Head of caudate nucleus (tissue), 42 donors: Measurements from ENCODE around the gene F8.
"Not testable (repeated sequence)": the region's sequence is repeated elsewhere in the genome, so short reads cannot be mapped to it uniquely, and the experiment has no call there.

Experiments used
- DNase-seq, 42 donors: peaks; one replicate each; pipeline versions ENCODE4 v3.0.0 to v3.0.0-alpha.2; 2020 to 2021; ENCODE audit warnings: mixed read lengths in 7 of 42
- intact Hi-C: fragments of 100-400 bp; cut with DNase I; formaldehyde crosslinking; loops from one replicate; pipeline ENCODE4 v1.15.0; 2022

Gene F8

GRCh38 chrX:155046811-155047528 lies 24.4 kb upstream of the F8 start:
- DNase-seq = no peak
- intact Hi-C loops = no loop called here

DNA sequence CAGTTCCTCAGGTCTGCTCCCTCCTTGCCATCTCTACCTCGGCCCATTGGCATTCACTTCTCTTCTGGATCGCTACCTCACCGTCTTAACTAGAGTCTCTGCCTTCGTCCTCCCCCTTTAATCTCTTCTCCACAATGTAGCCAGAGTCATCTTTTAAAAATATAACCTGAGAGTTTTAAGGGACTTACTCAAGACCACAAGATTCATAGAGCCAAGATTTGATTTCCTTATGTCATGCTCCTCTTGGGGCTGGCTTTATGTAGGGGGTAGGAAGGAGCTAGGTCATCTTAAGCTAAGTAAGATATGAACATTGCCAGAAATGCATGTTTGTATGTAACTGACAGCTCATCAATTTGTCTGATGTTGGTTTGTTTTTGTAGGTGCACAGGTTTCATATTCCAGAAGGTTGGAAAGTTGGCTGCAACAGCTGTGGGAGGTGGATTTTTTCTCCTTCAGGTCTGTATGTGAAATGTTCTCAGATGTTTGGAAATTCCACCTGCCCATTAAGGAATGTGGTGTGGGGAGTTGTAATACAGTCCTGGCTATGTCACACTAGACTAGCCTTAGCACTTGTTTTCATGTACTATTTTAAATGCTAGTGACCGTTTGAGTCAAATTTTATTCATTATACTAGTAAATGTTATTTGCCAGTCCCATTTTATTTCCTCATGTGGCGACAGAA lies 23.7 kb upstream of the F8 start:
- no peak for DNase-seq
- intact Hi-C loops = no loop called here

DNA sequence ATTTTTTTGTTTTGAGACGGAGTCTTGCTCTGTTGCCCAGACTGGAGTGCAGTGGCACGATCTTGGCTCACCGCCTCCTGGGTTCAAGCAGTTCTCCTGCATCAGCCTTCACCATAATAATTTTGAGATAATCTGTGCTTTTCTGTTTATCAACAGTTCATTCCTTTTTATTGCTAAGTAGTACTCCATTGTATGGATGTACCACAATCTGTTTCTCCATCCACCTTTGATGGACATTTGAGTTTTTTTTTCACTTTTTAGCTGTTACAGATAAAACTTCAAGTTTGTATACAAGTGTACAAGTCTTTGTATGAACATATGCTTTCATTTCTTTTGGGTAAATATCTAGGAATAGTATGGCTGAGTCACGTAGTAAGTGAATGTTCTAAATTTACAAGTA lies 13.2 kb upstream of the F8 start:
- no peak for DNase-seq
- intact Hi-C loops = no loop called here

DNA sequence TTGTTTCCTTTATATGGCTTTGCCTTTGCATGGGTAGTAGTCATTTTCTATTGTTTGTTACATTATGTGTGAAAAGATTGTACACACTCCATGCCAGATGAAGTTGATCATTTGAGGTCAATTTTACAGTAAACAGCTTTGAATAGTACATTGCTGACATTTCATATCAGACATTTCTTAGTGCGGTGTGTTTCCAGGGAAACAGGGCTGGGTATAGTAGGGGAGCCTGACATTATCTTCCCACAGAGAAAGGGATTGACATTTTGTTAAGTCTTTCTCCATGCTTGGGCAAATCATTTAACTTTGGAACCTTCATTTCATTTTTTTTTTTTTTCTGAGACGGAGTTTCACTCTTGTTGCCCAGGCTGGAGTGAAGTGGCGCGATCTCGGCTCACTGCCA lies 9.1 kb upstream of the F8 start:
- intact Hi-C loops = no loop called here
- peak in 1 of 42 donors; percentile 15 for DNase-seq

GRCh38 chrX:155028877-155029291 lies 6.4 kb upstream of the F8 start:
- no peak for DNase-seq
- intact Hi-C loops = no loop called here

DNA sequence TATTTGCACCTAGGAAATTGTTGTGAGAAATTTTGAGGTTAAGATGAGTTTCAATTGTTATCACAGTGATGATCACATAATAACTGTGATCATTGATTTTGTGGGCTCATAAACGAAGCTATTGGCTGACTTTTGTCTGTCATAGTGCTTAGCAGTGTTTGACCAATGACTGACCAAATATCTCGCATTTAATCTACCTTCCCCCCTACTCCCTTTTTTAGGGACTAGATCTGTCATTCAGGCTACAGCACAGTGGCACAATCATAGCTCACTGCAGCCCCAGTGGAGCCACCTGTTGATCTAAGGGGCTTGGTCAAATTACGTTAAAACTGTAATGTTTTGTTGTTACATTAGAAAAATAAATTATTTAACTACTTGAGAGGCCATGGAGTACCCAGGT lies 5.6 kb upstream of the F8 start:
- no peak for DNase-seq
- intact Hi-C loops = no loop called here

GRCh38 chrX:155027509-155028066 lies 5.1 kb upstream of the F8 start:
- intact Hi-C loops = no loop called here
- DNase-seq = peak in 1 of 42 donors; percentile 36

- intact Hi-C loops = no loop called here
Measured at GRCh38 chrX:155026727-155027508, 4.4 kb upstream of the F8 start, which contains the start of gene FUNDC2. TSS of gene FUNDC2 (plus strand) at chrX:155026844. CDS start at chrX:155026939, 95 bp downstream.

GRCh38 chrX:155026420-155026726 lies 3.9 kb upstream of the F8 start:
- intact Hi-C loops = no loop called here
- DNase-seq = no peak

More at GRCh38 chrX:155026727-155027508, 4.4 kb upstream of the F8 start, which contains the start of gene FUNDC2:
- DNase-seq = peak; percentile 81 to 95 (median 91)

DNA sequence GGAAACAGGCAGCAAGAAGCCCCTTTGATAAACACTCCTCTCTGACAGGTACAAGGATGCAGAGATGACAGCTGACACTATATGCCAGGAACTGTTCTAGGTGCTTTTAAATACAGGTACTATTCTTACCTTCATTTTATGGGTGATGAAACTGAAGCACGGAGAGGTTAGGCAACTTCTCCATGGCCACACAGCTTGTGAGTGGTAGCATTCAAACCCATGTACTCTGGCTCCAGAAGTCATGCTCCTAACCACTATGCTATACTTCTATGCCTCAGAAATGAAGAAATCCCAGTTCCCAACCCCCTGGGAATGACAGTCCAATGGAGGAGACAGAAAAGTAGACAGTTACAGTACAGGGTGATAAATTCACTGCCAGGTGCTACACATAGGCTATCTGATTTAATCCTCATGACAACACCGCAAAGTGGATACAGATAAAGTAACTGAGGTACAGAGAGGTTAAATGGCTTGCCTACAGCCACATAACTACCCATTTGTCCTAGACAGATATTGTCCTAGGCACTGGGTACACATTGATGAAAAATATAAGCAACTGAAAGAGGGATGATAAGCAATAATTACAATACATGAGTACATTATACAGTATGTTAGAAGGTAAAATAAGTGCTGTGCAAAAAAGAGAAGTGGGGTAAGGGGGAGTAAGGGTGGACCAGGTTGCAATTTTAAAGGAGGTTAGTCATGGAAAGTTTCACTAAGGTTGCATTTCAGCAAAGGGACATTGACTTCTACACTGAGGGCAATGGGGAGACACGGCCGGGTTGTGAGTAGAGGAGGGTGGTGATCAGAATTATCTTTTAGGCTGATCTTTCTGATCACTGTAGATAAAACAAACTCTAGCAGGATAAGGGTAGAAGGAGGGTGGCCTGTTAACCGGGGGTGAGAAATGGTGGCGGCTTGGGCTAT lies 1.6 kb upstream of the F8 start:
- intact Hi-C loops = no loop called here

DNA sequence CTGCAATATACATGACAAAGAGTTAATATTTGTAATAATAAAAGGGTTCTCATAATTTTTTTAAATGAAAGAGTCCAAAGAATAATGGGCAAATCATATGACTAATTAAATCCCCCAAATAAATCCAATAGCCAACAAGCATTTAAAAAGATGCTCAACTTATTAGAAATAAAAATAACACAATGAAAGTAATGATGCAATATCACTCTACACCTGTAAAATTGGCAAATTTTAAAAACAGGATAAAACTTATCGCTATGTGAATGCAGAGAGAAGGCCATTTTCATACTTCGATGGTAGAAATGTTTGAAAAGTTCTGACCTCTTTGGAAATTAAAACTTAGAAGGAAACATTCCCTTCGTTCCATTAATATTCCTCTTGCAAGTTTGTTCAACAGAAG lies 1.9 kb downstream of the F8 start:
- no peak for DNase-seq
- intact Hi-C loops = no loop called here

More for the DNA sequence above, 1.6 kb upstream of the F8 start:
- no peak for DNase-seq

DNA sequence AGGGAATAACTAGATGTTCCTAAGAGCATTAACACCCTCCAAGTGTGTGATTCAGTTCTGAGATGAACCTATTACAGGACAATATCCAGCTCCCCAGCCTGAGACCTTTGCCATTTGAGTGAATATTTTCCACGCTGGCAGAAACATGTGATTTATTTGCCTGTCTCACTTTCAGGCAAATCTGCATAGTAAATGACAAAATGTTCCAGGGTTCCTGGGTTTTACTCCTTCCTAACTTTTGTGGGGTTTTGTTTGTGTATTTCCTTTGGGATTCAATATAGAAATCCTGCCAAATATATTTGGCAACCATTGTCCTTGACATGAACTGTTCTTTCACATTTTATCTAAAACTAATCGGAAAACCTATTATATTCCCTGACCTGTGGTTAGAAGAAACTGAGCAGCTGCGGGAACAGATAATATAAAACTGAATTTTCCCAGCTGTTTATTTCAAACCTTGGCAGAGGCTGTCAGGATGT lies 12.5 kb downstream of the F8 start:
- DNase-seq = no peak
- intact Hi-C loops = no loop called here

GRCh38 chrX:155008578-155008977 lies 13.9 kb downstream of the F8 start:
- intact Hi-C loops, DNase-seq: not testable (repeated sequence)

- DNase-seq, intact Hi-C loops: not testable (repeated sequence)
Measured at GRCh38 chrX:155006913-155007671, 15.4 kb downstream of the F8 start.

GRCh38 chrX:155006379-155006778 lies 16.1 kb downstream of the F8 start:
- DNase-seq, intact Hi-C loops: not testable (repeated sequence)

GRCh38 chrX:155005190-155005589 lies 17.3 kb downstream of the F8 start:
- no peak for DNase-seq
- intact Hi-C loops = no loop called here

- intact Hi-C loops = no loop called here
- no peak for DNase-seq
Measured at GRCh38 chrX:155001873-155002272, 20.6 kb downstream of the F8 start.

DNA sequence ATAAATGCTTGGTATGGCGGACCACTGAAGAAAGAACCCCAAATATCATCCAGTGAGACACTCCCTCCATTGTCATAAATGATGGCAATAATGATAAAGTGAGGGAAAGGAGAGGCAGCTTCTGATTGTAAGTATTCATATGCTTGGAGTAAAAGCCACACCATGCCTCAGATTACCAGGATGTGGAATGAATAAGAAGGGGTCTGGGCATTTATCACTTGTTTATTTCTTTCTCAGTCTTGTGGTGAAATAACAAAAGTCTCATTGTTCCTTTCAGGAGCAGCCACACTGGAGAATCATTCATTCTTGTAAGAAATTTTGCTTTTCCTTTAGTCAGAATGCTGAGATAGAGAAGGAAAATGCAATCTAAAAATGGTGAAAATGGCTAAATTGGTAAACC lies 21.7 kb downstream of the F8 start:
- intact Hi-C loops = no loop called here
- no peak for DNase-seq
